GM18909 (cell line): ENCODE results near the gene SH3BP4.

ENCODE experiments used
- ATAC-seq: cut with Tn5 transposase; IDR thresholded peaks from one replicate; pipeline ENCODE4 v1.9.1; 2021; ENCODE audit warnings: mild to moderate bottlenecking; ENCODE audit not compliant: unreplicated experiment, poor library complexity

Gene SH3BP4

GRCh38 chr2:234939996-234940395 lies 11.8 kb upstream of the SH3BP4 start:
- ATAC-seq: no peak

DNA sequence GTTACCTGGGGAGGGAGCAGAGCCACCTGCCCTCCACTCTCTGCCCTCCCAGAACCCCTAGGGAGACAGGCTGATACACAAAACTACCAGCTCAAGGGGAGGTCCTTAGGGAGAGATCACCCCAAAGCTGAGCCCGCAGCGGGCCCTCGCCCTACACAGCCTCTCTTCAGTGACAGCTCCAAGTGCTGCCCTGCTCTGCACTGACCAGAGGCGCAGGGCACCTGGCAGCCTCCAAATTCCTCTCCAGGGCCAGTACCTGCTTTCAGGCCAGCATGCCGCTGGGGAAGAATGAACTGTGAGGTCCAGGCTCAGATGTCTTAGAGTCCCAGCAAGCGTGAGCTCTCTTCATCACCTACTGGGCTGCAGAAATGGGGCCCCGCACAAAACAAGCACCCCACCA lies 11.3 kb upstream of the SH3BP4 start:
- ATAC-seq: no peak

DNA sequence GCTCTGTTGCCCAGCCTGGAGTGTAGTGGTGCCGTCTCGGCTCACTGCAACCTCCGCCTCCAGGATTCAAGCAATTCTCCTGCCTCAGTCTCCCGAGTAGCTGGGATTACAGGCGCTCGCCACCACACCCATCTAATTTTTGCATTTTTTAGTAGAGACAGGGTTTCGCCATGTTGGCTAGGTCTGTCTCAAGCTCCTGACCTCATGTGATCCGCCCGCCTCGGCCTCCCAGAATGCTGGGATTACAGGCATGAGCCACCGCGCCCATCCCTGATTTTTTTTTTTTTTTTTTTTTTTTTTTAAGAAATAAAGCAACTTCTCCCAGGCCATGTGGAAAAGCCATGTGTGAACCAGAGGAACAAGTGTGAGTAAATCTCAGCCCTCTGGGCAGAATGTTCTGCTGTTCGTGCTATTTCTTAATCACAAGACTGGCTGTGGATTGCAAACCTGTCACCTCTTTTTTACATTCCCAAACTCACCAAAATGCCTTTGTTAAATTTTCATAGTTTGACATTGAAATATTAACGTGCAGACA lies 6.4 kb upstream of the SH3BP4 start:
- ATAC-seq: no peak

GRCh38 chr2:234947556-234947955 lies 4.3 kb upstream of the SH3BP4 start:
- no peak for ATAC-seq

DNA sequence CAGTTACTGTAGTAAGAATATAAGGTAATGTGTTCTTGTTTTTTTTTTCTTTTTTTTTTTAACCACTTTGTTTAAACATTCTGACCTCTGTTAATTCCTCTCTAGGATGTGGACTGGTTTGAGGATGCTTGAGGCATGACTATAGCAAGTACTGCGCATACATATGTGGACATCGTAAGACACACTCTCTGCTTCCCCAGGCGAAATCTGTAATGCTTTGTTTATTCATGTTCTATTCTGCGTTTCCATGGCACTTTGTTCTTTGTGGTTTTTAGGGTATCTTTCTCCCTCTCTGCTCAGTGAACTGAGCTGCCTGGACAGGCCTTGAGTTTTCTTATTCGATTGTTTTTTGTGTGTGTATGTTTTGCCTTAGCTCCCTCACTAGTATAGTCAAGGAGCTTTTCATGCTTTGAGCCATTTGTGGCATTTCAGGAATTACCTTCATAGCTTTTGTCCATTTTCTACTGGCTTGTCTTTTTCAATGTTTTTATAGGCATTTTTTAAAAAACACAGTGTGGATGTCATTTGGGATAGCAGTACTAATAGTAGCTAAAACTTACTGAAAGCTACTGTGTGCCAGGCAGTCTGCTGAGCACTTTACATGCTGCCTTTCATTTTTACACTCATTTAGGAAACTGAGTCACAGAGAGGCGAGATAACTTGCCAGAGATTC lies 1.9 kb upstream of the SH3BP4 start:
- no peak for ATAC-seq

DNA sequence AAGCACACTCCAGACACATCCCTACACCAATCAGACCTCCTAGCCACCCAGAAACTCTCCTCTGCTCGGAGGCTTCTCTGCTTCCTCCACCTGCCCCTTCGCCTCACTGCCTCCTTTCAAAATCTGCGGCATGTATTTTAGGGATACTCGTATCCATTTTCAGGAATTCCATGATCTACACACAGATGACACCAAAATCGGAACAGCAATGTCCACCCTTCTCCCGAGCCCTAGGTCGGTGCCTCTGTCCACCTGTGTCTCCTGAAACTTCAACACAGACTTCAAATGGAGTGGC lies 1.4 kb upstream of the SH3BP4 start:
- no peak for ATAC-seq

DNA sequence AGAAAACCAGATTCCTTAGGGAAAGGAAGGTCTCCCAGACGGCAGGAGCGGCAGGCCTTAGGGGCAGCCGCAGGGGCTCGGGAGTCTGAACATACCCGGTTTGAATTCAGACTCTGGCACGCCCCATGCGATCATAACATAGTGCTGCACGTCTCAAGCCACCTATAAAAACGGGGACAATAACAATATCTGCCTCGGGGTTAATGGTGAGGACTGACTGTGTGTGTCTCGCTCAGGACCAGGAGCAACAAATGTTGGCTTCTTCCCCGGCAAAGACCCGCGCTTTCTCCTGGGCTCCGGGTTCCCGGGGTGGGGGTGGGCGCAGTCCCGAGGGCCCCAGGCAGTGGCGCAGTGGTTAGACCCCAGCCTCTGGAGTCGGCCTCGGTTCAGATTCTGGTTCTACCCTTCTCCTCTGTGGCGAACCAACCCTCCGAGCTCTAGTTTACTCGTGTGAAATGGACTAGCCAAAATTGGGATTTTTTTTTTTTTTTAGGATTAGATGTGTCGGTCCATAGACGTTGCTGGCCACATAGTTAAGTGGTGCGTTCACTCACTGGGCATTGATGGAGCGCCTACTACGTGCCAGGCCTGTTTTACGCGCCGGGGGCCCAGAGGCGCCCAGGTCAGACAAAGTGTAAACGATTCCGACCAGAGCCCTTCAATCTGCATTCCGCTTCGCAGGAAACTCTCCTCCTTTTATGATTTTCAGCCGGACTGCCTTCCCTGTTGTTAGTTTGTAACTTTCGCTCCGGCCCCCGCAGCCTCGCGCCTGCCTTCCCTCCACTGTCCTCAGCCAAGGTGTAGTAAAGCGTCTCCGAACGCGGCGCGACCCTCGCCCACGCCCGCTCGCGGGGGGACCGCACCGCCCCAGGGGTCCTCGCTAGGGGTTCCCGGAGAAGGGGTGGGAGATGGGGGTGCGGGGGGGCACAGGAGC lies 820 bp upstream of the SH3BP4 start:
- no peak for ATAC-seq

DNA sequence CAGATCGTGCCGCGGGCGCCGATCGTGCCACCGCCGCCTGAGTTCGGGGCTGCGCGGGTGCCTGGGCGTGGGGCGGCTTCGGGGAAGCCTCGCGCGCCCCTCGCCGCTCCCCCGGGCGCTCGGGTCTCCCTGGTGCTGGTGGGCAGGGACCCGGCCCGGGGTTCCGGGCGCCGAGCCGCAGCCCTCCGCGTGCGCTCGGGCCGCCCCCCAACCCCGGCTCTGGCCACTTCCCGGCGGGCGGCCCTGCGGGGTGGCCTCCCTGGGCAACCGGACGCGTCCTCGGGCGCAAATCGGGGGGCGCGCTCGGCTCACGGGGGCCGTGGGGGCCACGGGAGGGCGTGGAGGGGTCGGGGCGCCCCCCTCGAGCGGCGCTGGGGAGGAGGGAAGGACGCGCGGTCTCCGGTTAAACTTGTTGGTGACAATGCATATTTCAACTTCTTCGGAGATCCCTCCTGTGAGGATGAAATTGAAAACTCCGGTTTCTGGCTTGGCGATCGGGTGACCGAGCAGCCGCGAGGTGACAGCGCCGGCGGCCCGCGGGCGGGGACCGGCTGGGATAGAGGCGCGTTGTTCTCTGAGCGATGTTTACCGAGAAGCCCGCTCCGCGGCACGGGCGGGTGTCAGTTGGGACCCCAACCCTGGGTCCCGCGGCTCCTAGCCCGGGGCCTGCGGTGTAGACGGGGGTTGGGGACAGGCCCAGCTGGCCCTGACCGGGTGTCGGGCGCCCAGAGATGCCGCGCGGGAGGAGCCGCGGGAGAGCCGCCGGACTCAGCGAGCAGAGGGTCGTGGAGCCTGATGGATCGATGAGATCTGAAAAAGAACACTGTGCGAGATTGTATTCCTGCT lies 676 bp downstream of the SH3BP4 start:
- ATAC-seq: no peak

- ATAC-seq: no peak
Measured at GRCh38 chr2:234953116-234954031, 1.6 kb downstream of the SH3BP4 start.

- no peak for ATAC-seq
Measured at GRCh38 chr2:234954551-234954992, 2.8 kb downstream of the SH3BP4 start.

DNA sequence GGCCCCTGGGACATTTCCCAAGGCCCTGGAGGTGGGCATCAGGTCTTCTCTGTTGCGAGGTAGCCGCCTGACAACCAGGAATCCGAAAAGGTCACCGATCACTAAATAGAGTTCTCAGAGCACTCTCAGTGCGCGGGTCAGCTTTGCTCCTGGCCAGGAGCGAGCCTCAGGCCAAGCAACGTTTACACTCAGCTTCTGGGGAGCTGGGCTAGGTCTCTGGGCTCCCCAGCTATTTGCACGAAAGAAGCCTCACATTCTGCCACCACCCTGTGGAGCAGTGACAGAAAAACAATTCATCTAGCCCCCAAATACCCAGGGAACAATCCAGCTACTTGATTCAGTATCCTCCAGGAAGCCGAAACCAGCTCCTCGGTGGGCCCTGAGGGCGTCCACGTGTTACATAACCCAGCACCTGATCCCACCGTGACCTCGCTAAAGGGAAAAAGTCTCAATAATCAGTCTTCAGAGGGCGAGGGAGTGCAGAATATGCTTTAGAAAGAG lies 3.3 kb downstream of the SH3BP4 start:
- no peak for ATAC-seq

- ATAC-seq: no peak
Measured at GRCh38 chr2:234955971-234956509, 4.2 kb downstream of the SH3BP4 start.

DNA sequence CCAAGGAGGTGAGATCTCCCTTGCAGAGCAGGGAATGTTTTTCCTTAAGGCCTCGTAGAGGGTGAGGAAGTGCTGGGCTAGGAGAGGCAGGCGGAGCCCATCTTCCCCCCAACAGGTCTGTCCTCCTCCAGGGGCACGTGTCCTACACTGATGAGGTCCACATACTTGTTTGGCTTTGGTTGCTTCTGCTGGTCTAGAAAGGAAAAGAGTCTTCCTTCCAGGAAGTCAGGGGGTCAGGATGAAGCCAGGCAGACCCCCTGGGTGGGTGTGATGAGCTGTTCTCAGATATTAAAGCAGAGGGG lies 6.0 kb downstream of the SH3BP4 start:
- ATAC-seq: no peak

GRCh38 chr2:234958311-234958710 lies 6.5 kb downstream of the SH3BP4 start:
- ATAC-seq: no peak

DNA sequence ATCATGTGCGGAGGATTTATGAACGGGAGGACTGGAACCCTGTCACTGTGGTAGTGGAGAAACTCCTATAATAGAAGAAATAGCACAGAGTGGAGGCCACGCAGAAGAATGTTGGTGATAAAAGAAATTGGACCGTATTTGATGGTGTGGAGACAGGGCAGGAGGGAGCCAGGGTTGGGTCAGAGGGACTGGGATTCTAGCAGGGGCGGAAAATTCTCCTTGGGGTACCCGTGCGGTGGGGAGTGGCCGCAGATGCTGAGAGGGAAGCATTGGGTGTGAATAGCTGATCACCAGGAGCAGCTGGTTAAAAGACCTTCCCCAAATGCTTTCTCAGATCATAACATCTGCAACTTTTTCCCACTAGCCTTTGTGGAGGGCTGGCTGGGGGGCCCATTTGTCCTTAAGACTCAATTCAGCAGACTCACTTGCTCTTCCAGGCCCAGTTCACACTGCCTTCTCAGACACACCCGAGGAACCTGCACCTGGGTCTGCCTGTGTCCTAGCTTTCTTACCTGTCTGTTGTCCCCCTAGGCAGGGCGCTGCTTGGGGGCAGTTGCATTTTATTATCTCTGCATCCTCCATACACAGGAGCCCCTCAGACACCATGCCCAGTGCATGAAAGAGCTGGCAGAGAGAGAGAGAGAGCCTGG lies 7.1 kb downstream of the SH3BP4 start:
- no peak for ATAC-seq

GRCh38 chr2:234960175-234961088 lies 8.6 kb downstream of the SH3BP4 start:
- ATAC-seq: no peak

DNA sequence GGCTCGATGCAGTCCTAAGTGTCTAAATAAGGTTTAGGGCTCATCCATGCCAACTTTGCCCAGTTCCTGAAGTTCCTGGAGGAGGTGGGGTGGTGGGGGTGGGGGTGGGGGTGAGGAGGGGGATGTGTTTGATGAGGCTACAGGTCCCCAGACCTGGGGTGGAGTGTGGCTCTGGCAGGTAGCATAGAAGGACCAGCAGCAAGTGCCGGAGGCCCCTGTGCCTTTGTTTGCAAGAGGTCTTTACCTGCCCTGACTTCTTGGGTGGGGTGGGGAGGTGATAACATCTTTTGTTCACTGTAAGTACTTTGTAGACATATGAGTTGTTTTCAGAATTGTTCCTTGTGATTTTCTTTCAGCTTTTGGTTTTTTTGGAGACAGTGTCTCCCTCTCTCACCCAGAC lies 10.0 kb downstream of the SH3BP4 start:
- ATAC-seq: no peak
